Muscle layer of duodenum (tissue), 2 donors: ENCODE results near the gene SMG6.

Experiments
- H3K27ac ChIP-seq: one replicate; pipeline ENCODE4 v1.7.0; 2013; ENCODE audit warnings: mild to moderate bottlenecking, low read length
- H3K27me3 ChIP-seq: one replicate; pipeline ENCODE4 v1.7.0; 2013; ENCODE audit warnings: low read depth, mild to moderate bottlenecking, control low read depth, low read length
- H3K36me3 ChIP-seq, 2 donors: one replicate each; pipeline ENCODE4 v1.7.0; 2013; ENCODE audit warnings: low read length in 2 of 2, control low read depth in 1 of 2, mild to moderate bottlenecking in 1 of 2; ENCODE audit not compliant: insufficient read depth in 2 of 2, control insufficient read depth in 1 of 2
- H3K4me1 ChIP-seq, 2 donors: one replicate each; pipeline ENCODE4 v1.7.0; 2013; ENCODE audit warnings: low read length in 2 of 2, mild to moderate bottlenecking in 2 of 2, control low read depth in 1 of 2, moderate library complexity in 1 of 2; ENCODE audit not compliant: insufficient read depth in 2 of 2, control insufficient read depth in 1 of 2
- H3K4me3 ChIP-seq, 2 donors: one replicate each; pipeline ENCODE4 v1.7.0; 2013; ENCODE audit warnings: low read length in 2 of 2, low read depth in 1 of 2, mild to moderate bottlenecking in 1 of 2
- H3K9me3 ChIP-seq, 2 donors: one replicate each; pipeline ENCODE4 v1.7.0; 2013; ENCODE audit warnings: low read length in 2 of 2, control low read depth in 1 of 2, mild to moderate bottlenecking in 1 of 2; ENCODE audit not compliant: control insufficient read depth in 1 of 2
- donor health status: healthy.

SMG6 gene

DNA sequence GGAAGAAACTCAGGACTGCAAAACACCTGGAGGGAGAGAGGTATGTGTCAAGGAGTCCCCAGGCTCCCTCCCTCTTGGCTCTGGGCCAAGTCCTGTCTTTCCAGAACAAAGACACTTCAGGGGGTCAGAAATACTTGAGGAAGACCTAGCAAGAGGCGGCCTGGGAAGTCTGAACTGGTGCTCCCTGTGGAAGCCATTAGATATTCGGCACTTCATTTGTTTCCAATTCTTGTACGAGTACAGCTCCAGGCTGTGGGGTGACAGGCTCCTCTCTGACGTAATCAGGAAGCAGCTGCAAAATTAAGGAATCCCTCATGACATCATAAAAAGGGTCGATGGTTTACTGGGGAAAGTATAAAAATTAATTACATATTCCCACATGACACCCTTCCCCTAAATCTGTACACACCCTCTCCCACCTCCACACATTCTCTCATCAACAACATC, 108.7 kb downstream of the SMG6 start:
- Histone ChIP-seq H3K9me3 (no peaks in the 10 kb centered on the region), H3K4me1 (peaks cover 0 to 9% of the 10 kb centered on the region in 2 donors), H3K4me3 (no peak overlapping the region), H3K36me3 (peaks cover 0 to 12% of the 10 kb centered on the region in 2 donors), H3K27ac (no peak overlapping the region), H3K27me3 (no peaks in the 10 kb centered on the region)

DNA sequence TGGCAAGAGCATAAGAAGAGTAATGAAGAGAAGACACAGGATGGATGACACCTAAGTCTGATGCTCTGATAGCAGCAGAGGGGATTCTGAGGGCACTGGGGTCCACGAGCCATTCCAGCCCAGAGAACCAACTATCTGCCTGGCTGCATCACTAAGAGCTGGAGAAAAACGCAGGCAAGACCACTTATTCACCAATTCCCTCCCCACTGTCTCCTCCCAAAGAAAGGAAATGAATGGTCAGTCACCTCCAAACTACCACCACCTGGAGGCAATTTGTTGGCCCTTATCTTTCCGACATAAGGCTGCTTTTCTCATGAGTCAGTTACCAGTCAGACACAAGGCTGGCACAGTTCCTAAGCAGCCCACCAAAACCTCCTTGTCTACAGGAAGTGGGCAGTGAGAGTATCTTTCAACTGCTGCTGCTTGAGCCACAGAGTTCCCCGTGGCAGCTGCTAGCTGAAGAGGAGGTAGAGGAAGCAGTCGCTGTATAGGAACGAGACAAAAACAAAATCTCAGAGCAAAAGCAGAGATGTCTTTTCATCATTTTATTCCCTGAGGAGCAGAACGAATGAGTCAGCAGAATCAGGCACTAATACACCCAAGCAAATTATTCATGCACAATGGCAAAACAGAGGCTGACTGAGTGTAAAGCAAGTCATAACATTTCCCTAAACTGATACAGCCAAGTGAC, 111.1 kb downstream of the SMG6 start:
- Histone ChIP-seq H3K9me3 (no peaks in the 10 kb centered on the region), H3K36me3 (peaks cover 9 to 12% of the 10 kb centered on the region in 2 donors), H3K27me3 (no peaks in the 10 kb centered on the region), H3K4me3 (no peak overlapping the region), H3K4me1 (peaks cover 0 to 9% of the 10 kb centered on the region in 2 donors), H3K27ac (peak overlapping the region; percentile 34)

DNA sequence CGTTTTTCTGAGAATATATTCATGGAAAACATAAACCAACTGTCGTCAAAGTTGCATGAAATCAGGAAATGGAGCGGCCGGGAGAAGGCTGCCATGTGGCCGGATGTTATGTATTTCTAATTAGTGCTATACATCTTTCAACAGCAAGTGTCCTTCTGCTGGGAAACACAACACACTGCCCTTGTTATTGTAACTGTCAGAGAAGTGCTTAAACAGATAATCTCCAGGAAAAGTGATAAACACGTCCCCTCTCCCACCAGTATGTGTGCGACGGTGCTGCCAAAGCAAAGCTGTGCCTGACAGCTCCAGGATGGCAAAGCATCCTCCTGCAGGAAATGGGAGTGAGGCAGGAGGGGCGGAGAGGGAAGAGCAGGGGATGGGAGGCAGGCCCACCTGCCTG, 111.8 kb downstream of the SMG6 start:
- Histone ChIP-seq H3K27ac (peak overlapping the region; percentile 34), H3K27me3 (no peaks in the 10 kb centered on the region), H3K9me3 (no peaks in the 10 kb centered on the region), H3K4me1 (peaks cover 0 to 9% of the 10 kb centered on the region in 2 donors), H3K4me3 (no peak overlapping the region), H3K36me3 (peaks cover 12 to 14% of the 10 kb centered on the region in 2 donors)

DNA sequence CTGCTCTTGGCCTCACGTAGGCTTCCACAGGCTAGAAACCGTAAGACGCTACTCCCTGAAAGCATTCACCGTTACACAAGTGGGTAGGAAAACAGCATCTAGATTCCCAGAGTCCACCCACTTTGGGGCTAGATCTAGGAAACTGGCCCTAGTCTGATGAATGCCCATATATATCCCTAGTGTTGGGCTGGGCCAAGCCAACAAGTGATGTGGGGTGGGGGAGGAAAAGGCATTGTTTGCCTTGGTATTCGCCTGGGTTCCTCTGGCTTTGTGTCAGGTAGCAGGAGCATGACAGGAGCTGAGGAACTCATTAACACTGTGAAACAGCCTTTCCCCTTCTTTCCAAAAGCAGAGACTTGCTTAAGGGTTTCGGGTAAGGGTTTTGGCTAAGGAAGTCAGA, 112.4 kb downstream of the SMG6 start:
- peaks cover 0 to 9% of the 10 kb centered on the region in 2 donors for H3K4me1 ChIP-seq
- H3K27me3 ChIP-seq, result no peaks in the 10 kb centered on the region
- peaks cover 17 to 18% of the 10 kb centered on the region in 2 donors for H3K36me3 ChIP-seq
- no peaks in the 10 kb centered on the region for H3K9me3 ChIP-seq
- H3K27ac ChIP-seq, result no peak overlapping the region
- no peak overlapping the region for H3K4me3 ChIP-seq

DNA sequence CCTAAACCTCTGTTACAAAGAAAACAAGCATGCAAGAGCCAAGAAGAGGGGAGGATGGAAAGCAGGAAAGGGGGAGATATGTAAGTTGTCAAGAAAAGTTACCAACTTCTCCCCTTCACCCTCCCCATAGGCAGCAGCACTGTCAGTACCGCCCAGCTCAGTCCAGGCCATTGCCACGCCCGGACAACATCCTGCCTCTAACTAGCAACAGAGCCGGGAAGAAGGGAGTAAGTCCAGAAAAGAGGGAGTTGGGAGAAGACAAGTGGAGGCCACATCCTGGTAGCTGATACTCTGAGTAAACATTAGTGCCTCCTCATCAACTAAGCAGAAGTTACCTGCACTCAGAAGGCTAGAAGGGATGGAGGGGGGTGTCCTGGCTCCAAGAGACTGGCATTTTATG, 113.6 kb downstream of the SMG6 start:
- Histone ChIP-seq H3K4me1 (peaks cover 0 to 9% of the 10 kb centered on the region in 2 donors), H3K9me3 (no peaks in the 10 kb centered on the region), H3K27ac (peak overlapping the region; percentile 34), H3K27me3 (no peaks in the 10 kb centered on the region), H3K36me3 (peaks cover 17 to 26% of the 10 kb centered on the region in 2 donors), H3K4me3 (no peak overlapping the region)

DNA sequence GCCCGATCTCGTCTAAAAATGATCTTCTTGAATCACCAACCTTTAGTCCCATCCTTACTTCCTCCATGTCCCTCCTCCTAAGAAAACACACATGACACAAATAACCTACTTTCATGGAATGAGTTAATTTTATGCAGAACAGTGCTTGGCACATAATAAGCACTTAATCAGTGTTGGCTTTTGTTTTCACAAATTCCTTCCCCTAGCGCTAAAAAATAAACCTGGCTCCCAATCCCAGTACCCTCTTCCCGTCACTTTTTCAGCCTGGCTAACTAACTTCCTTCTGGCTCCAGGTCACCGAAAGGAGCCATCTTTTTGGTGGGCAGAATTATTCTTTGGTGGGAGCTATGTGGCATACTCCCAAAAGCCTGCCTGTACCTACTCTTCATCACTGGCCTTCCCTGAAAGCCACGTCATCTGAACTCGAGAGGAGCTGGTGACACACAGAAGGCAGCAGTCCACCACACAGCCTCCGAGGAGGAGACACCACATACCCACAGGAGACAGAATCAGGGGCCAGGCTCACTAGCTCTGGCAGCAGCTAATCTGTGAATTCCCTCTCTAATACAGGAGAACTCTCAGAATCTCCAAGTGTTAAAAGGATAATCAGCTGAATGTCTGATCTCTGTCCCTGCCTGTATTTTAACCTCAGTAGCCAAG, 114.5 kb downstream of the SMG6 start:
- no peaks in the 10 kb centered on the region for H3K9me3 ChIP-seq
- peak overlapping the region; percentile 34 for H3K27ac ChIP-seq
- no peak overlapping the region for H3K4me3 ChIP-seq
- H3K27me3 ChIP-seq, result no peaks in the 10 kb centered on the region
- H3K4me1 ChIP-seq, result peaks cover 0 to 9% of the 10 kb centered on the region in 2 donors
- peaks cover 14 to 26% of the 10 kb centered on the region in 2 donors for H3K36me3 ChIP-seq

DNA sequence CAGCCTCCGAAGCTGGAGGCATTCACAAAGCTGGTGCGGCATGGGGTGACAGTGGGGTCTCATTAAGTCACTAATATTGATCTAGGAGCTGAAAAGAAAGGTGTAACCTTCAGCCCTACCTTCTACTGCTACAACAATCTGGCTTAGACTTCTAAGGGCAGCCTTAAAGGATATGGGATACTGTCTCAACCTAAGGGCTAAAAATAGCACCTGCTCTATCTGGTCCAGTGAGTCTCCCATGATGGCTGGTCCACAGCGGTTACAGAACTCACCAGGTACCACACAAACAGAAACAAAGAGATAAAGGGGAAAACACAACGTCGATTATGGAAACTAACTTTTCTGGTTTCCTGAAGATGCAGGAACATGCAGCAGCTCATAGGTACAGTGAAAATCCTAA, 115.8 kb downstream of the SMG6 start:
- Histone ChIP-seq H3K4me3 (no peak overlapping the region), H3K36me3 (peaks cover 5 to 26% of the 10 kb centered on the region in 2 donors), H3K9me3 (no peaks in the 10 kb centered on the region), H3K27ac (no peak overlapping the region), H3K27me3 (no peaks in the 10 kb centered on the region), H3K4me1 (peaks cover 0 to 9% of the 10 kb centered on the region in 2 donors)

DNA sequence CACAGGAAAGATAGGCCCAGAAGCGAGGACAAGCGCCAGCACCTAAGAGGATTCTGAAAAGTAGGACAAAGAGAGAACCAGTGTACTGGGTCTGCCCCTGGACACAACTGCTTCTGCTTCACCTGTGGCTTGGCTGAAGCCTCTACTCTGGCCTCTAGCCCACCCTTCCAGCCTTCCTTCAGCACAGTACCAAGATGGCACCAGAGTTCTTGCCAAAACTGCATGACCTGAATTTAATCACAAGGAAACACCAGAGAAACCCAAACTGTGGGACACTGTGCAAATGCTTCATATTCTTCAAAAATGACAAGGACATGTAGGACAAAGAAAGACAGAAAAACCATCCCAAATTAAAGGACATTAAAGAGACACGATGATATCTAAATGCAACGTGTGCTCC, 116.6 kb downstream of the SMG6 start:
- H3K36me3 ChIP-seq, result peaks cover 5 to 26% of the 10 kb centered on the region in 2 donors
- peaks cover 3 to 10% of the 10 kb centered on the region in 2 donors for H3K4me1 ChIP-seq
- H3K9me3 ChIP-seq, result no peaks in the 10 kb centered on the region
- no peak overlapping the region for H3K27ac ChIP-seq
- no peaks in the 10 kb centered on the region for H3K27me3 ChIP-seq
- no peak overlapping the region for H3K4me3 ChIP-seq

DNA sequence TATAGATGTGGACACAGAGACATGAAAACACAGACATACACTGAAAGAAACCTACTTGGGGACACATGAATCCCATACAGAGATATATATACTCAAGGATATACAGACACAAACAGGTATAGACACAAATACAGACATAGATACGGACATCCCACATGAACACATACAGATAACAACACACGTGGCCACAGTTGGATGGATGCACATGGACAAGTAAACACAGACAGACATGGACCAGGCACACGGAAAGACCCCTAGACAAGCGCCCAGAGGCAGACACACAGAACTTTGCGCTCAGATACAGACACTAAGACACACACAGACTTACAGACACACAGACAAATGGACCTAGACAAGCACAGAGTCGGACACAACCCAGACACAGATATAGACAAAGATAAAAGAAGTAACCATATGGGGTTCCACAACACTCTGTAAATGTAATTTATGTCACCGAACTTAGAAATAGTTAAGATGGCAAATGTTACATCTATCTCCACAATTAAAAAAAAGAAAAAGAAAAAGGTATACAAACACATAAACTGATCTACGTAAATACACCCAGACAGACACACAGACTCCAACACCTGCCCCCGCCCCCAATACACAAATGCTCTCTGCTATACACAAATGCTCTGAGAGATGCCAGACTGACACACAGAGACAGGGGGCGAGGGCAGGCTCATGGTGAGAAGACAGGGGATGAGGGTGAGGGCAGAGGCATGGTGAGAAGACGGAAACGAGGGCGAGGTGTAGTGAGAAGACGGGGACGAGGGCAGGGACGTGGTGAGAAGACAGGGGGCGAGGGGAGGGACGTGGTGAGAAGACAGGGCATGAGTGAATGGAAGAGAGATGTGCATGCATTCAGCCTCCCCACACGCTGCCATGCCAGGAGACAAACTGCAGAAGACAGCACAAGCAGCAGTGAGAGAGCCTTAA, 118.3 kb downstream of the SMG6 start:
- Histone ChIP-seq H3K4me1 (peaks cover 14 to 25% of the 10 kb centered on the region in 2 donors), H3K27ac (no peak overlapping the region), H3K36me3 (peaks cover 5 to 26% of the 10 kb centered on the region in 2 donors), H3K27me3 (no peaks in the 10 kb centered on the region), H3K4me3 (no peak overlapping the region), H3K9me3 (no peaks in the 10 kb centered on the region)

DNA sequence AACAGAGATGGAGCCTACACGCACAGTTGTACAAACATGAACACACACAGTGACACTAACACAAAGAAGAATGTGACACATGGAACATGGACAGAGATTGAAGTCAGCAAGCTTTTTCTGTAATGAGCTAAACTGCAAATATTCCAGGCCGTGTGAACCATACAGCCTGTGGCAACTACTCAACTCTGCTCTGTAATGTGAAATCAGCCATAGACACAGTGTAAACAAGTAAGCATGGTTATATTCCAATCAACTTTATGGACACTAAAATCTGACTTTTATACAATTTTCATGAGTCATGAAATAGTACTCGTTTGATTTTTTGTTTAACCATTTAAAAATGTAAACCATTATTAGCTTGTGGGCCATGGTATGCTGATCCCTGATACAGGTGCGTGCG, 120.2 kb downstream of the SMG6 start:
- H3K4me3 ChIP-seq, result no peak overlapping the region
- peaks cover 30 to 44% of the 10 kb centered on the region in 2 donors for H3K4me1 ChIP-seq
- H3K27me3 ChIP-seq, result no peaks in the 10 kb centered on the region
- peaks cover 5 to 25% of the 10 kb centered on the region in 2 donors for H3K36me3 ChIP-seq
- no peaks in the 10 kb centered on the region for H3K9me3 ChIP-seq
- H3K27ac ChIP-seq, result no peak overlapping the region
